NCI-H2196 treated with DMSO at 0.1 percent for 48 hours (cell line): ENCODE results near the gene BMP8A.
"Not testable (repeated sequence)": the region's sequence is repeated elsewhere in the genome, so short reads cannot be mapped to it uniquely, and the experiment has no call there.

Experiments used
- DNase-seq: peaks from one replicate; lab custom pipeline; 2025; ENCODE audit not compliant: unreplicated experiment; lab: John Stamatoyannopoulos, UW

The BMP8A gene

DNA sequence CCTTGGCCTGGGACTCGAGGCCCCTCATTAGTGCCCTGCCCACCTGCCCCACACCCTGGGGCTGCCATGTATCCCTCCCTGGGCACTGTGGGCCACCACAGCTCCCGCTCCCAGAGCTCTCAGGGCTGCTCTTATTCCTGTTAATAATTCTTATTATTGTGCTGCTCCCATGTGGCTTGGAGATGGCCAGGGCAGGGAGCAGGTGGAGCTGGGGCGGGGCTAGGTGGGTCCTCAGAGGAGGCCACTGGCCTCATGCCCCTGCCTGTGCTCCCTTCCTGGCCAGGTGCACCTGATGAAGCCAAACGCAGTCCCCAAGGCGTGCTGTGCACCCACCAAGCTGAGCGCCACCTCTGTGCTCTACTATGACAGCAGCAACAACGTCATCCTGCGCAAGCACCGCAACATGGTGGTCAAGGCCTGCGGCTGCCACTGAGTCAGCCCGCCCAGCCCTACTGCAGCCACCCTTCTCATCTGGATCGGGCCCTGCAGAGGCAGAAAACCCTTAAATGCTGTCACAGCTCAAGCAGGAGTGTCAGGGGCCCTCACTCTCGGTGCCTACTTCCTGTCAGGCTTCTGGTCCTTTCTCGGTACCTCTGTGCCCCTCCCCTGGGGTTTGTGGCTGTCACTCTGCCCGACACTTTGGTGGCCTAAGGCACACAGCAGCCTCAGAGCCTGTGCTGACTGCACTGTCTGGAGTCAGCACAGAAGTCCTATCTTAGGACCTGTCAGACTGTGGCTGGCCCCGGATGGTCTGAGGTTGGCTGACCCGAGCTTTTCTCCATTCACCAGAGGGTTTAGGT lies 34.1 kb downstream of the BMP8A start:
- DNase-seq, result no peak

DNA sequence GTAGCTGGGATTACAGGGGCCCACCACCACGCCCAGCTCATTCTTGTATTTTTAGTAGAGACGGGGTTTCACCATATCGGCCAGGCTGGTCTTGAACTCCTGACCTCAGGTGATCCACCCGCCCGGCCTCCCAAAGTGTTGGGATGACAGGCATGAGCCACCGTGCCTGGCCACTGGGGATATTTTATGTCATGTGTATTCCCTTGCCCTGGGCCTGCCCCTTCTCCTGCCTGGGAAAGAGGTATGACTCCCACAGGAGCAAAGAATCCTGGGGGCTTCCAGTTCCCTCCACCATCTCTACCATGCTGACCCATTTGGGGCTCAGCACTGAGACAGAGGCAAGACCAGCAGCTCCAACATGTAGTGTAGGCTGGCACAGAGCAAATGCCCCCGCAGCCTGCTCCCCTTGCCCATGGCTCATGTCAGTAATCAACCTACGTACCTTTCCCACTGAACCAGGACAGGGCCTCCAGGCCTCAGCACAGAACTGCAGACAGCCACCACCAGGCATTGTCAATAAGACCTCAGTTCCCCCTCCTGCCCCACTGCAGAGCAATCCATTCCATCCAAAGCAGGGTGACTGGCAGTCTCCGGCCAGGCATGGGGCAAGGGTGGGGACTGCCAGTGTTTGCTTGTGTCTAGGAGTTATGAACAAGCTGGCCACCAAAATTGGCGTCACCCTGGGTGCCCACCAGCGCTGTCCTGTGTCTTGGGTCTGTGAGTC lies 35.2 kb downstream of the BMP8A start:
- no peak for DNase-seq

DNA sequence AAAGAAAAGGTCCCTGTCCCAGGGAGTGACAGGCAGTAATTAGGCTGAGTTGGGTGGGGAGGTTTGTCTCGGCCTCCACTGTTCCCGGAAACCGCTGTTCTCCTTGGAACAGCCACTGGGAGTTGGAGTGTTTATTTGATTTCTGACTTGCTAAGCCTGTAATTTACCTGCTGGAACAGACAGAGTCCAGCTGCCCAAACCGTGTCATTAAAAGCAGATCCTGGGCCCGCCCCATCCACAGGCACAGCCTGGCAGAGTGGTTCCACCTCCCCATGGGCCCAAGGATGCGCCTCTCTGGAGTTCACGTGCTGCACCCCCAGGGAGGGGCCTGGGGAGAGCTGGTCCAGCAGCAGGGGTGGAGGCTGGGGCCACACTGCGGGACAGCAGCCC lies 35.7 kb downstream of the BMP8A start:
- not testable (repeated sequence) for DNase-seq

DNA sequence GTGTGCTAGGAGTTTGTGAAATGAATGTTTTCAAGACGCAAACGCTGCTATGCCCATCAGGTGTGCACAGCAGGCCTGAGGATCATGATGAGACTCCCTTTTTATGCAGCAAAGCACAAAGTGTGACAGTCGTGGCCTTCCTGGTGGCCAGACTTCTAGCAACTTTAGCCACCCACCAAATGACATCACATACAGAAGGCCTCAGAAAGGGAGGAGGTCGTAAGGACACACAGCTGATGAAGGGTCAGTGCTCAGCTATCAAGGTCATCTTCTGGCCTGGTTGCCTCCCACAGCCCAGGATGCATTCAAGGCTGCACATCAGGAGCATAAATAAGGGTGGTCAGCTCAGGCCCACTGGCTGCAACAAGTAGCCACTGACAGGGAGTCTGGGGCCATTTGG lies 36.6 kb downstream of the BMP8A start:
- DNase-seq, result no peak

DNA sequence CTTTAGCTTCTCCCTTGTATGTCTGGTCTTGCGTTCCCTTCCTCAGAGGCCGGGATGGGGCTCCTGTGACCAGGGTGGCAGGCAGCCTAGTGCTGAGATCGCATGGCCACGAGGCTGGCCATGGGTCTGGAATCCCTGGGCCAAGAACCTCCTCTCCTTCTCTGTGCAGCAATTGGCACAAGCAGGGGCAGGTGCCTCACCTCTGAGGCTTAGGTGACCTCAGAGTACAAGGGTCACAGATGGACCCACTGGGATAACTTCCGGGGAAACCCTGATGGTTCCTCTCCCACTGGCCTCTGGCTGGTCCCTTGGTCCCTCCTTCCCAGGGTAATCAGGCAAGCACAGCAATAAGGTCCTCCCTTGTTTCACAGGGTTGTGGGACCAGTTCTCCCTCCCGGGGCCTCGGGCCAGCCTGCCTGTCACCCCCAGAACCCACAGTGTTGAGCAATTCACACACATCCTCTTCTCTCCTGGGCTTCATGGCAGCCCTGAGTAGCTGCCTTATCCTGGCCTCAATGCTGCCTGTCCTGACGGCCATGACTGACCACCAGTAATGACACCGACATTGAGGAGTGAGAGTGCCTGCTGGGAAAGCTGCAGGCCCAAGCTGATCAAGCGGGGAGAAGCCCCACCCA lies 38.6 kb downstream of the BMP8A start:
- no peak for DNase-seq

DNA sequence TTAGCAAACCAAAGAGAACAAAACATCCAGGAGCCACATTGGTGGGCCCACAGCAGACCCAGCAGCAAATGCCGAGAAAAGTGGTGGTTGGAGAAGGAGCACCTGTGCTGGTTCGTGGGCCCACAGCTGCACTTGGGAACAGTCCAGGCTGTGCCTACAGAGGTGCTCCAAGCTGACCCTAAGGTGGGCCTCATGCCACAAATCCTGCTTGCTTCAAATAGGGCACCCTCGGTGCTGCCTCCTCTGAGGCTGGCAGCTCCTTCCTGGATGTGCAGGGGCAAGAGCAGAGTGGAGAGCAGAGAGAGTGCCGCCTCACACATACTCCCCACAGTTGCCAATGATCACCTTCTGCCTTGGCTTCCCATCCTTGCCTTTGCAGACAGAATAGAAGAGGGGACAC lies 40.1 kb downstream of the BMP8A start:
- no peak for DNase-seq

DNA sequence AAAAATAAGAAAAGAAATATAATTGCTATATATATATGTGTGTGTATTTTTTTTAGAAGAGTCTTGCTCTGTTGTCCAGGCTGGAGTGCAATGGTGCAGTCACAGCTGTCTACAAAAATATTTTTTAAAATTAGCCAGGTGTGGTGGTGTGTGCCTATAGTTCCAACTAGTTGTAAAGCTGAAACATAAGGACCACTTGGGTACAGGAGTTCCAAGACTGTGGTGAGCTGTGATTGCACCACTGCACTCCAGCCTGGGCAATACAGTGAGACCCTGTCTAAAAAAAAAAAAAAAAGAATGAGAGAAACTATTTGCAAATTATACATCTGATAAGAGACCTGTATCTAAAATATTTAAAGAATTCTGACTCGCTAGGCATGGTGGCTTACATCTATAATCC lies 42.0 kb downstream of the BMP8A start:
- no peak for DNase-seq

DNA sequence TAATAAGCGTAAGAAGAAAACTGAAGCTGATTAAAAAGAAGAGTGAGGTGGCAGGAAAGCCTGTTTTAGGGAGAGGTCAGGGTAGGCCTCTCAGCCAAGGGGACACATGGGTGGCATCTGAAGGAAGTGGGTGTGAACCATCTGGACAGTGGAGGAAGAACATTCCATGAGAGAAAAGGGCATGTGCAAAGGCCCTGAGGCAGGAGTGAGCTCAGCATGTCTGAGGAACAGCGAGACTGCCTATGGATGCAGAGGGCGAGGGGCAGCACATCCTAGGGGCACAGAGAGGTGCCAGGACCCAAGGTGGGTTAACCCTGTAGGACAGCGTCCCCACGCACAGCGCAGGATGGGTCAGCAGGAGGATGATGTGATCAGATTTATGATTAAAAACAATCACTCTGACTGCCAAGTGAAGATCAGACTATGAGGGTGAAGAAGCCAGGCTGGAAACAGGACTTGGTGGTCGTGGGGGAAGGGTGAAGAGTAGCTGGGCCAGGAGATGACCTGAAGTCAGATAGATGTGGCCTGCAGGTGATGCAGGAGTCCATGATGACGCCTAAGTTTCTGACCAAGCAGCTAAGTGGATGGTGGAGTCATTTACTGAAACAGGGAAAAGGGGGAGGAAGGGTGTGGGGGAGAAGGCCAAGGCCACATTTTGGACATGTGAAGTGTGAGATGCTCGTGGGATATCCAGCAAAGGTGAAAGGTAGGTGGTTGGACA lies 47.3 kb downstream of the BMP8A start:
- no peak for DNase-seq

DNA sequence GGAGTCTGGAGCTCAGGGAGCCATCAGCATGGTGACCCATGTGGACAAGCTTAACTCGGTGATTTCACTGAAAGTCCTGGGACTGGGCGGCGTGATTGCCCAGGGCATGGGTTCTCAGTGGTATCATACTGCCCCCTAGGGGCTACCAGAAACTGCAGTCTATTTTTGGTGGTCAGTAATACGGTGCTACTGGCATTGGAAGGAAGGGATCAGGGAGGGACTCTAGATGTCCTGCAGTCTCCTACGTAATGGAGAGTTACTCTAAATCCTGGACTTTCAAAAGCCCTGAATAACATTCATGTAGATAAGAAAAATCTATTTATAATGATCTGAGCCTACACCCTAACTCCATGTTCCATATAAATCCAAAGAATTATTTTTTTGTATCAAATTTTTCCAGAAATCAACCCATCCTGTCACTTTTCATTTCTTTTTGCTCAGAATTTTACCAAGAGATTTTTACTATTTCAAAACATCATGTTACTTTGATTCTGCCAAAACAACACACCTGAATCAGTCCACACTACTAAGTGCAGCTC lies 47.9 kb downstream of the BMP8A start:
- DNase-seq, result peak; percentile 67

DNA sequence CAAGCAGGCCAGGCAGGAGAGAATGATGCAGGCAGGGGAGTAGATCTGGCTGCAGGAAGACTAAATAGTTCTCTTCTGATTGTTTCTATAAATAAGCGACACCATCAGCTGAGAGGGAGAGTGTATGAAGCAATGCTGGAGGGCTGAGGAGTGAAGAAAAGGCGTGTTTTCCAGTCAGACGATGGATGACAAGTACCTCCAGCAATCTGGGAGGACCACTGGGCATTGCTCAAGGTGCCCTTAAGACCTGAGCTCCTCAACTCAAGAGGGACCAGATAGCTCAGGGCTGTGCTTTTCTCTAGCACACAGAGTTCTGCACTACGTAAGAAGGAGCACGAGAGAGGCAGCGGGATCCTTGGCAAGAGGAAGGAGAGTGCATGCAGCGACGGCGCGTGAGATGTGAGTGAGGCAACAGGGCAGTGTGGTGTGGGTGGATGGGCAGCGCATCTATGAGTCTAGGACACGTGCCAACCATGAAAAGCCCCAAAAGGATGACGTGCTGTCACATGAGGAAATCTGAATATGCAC lies 49.1 kb downstream of the BMP8A start:
- DNase-seq, result no peak

DNA sequence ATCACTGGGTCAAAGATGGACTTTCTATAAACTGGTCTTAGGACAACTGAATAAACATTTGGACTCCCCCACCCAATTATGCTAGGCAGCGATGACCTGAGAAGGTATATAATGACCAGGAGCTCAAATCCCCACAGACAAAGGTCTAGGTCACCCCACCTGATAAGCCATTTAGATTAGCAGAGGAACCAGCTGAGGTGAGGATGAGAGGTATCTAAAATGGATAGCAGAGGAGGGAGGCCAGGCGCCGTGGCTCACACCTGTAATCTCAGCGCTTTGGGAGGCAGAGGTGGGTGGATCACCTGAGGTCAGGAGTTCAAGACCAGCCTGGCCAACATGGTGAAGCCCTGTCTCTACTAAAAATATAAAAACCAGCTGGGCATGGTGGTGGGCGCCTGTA lies 51.5 kb downstream of the BMP8A start:
- DNase-seq, result no peak

DNA sequence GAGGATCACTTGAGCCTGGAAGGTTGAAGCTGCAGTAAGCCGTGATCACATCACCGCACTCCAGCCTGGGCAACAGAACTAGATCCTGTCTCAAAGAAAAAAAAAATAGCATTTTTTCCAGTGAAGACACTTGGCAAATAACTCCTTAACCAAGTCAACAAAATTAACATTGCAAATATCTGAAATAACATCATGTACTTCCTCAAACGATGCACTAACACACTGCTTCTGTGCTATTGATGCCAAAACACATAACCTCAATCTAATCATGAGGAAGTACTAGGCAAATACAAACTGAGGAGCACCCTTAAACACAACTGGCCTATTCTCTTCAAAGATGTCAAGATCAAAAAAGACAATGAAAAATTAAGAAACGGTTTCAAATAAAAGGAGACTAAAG lies 52.9 kb downstream of the BMP8A start:
- peak; percentile 43 for DNase-seq

DNA sequence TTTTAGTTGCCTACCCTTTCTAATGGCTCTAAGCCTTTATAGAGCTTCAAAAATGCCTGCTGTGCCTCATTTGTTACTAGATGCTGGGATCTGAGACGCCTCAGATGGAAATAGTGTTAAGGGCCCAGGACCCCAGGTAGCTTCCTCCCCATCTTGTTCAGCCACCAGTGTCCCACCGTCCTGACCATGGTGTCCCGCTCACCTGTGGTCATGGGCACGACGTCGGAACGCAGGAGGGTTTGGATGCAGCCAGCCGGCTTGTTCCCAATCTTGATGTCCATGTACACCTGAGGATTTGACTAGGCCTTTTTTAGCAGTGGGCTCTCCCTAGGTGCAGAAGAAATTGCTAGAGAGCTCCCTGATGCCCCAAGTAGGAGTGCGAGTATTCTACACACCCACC lies 54.1 kb downstream of the BMP8A start:
- no peak for DNase-seq

DNA sequence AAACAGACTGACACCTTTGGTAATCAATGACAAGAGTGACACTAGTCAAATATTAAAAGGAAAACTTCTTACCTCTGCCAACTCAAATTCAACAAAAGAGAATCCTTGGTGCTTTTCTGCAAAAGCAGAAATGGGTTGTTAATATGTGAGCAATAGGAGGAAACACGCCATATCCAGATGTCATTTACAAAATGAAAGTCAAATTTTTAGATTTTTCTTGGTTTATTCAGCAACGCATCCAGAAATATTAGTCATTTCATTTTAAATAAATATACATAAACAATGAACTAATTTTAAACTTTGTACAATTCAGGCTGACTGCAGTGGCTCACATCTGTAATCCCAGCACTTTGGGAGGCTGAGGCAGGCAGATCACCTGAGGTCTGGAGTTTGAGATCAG lies 62.8 kb downstream of the BMP8A start:
- no peak for DNase-seq

DNA sequence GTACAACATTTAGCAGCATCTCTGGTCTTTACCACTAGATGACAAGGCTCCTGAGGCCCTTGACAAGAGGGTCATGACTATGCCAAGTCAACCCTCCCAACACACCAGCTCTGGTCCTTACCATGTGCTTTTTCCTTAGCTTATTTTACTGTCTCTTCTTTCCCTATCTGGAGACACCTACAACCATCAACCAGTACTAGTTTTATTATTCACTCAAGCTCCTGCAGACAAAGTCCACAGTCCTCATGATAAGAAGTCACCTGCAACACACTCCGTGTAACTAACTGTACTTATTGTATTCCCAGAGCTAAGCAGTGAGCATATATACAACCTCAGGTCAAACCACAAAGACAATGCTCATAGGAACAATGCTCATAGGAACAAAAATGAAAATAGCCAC lies 69.8 kb downstream of the BMP8A start:
- no peak for DNase-seq

DNA sequence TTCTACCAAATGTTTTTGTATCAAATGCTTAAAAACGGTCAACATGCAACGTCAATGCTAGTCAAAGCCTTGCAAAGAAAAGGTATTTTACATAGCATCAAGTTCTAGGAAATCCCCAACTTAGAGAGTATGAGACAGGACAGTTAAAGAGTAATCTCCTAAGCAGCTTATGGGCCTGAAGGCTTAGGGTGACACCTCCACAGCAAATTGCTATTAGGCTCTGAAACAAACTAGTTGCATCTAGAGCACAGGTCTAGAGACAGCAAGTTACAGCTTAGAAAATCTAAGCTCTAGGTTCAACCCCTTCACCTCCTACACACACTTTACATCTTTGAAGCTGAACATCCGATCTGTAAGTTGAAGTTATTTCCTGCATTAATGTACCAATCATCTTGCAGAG lies 71.5 kb downstream of the BMP8A start:
- DNase-seq, result no peak

DNA sequence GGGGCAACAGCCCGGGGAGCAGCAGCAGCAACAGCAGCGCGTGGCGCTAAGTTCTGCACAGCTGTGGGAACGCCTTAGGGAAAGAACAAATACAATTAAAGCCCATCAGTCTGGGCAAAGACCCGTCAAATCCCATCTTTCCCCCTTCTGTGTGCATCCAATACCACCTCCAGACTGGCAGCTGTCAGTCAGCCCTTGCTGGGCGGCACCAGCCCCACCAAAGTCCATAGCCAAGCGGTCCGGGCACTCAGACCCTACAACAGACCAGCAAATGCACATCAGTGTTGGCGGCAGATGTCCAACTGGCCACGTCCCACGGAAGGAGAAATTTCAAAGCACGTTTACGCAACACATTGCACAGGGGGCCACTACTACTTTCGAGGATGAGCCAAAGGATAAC lies 72.2 kb downstream of the BMP8A start:
- no peak for DNase-seq

DNA sequence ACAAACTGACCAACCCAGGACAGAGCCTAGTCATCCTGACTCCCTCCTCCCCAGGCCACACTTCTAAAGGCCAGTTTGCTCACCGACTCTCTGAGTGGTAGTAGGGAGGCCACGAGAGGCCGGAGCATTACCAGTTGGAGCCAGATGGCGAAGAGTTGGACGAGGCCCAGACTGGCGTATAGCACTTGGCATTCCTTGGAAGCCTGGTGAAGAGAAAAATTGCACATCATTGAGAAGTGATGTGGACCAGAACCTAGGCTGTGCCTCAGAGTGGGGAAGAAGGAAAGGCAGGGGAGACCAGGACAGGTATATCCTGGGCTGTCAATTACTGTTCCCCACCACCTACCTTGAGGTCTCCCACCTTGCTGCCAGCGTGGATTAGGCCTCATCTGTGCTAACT lies 72.9 kb downstream of the BMP8A start:
- no peak for DNase-seq

DNA sequence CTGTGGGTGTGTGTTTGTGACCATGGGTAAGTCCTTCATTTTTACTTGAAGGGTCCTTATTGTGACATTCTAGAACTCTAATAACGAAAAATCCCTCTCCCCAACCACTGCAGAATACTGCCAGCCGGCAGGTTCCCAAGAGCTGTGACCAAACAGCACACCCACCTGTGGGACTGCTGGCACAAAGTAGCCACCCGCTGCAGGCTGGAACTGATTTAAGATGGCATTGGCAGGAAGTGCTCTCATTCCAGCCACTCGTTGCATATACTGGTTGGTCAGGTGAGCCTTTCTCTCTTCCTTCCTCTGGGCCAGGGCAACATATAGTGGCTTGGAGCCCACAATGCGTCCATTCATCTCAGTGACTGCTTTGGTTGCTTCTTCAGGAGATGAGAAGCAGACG lies 73.5 kb downstream of the BMP8A start:
- no peak for DNase-seq

DNA sequence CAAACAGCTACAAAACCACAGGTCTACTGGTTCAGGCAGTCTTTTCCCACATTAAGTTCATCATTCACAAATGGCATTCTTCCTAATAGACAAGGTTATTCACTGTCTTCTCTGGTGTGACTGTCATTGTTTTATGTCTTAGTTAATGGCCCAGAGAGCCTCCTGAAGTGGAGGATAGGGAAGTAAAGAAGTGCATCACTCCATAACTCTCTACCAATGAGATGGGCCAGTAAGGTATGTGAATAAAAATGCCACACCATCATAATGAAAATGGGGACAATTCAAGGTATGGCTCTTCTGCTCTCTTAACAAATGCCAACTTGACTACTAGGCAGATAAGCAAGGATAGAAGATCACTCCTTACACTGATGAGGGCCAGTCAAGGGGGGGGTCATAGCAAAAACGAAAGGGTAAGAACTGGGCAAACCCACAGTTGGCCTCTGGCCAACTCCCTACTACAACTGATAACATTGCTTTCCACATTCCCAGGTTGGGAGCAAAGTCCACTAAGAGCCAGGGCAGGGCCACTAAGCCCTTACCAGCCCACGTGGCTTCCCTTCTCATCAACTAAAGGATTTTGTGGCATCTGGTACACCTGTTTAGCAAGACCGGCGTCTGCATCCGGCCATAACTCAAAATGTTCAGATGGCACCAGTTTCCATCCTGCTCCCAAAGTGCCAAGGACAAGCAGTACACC lies 75.2 kb downstream of the BMP8A start:
- no peak for DNase-seq
